CD4-positive, alpha-beta T cell (primary cell): Measurements from ENCODE around the gene CLTCL1. TPM values are rescaled to one million over a fixed set of nuclear protein-coding genes. Genes with fewer than 3 reads are reported as not detected.

Experiments
- ATAC-seq: fragments of 200-7000 bp; cut with Tn5 transposase; one replicate; pipeline ENCODE4 v1.10.0; 2022; ENCODE audit warnings: mild to moderate bottlenecking; ENCODE audit not compliant: poor library complexity
- CTCF ChIA-PET: fragments of 350-600 bp; sonication (Branson Sonifier 250); formaldehyde crosslinking; loops from one replicate; lab custom pipeline; 2021; ENCODE audit warnings: antibody characterized with exemption, inconsistent platforms; lab: Charles Lee
- POLR2A ChIA-PET: fragments of 350-600 bp; sonication (Branson Sonifier 250); formaldehyde crosslinking; loops from one replicate; lab custom pipeline; 2021; ENCODE audit warnings: antibody characterized with exemption, inconsistent platforms; lab: Charles Lee
- DNase-seq, 14 experiments: peaks; one replicate each; pipeline ENCODE4 v3.0.0-alpha.2; 2013 to 2020; ENCODE audit warnings: mixed read lengths in 2 of 14
- H3K27ac ChIP-seq, 2 donors: one replicate each; pipeline versions ENCODE4 v1.5.1 to v1.7.0; 2013; ENCODE audit warnings: low read length in 2 of 2, low read depth in 1 of 2, mild to moderate bottlenecking in 1 of 2
- H3K27me3 ChIP-seq, 2 experiments: 1 replicate in 1 of 2; 2 replicates in 1 of 2; pipeline versions ENCODE4 v1.6.1 to v1.7.0; 2013; ENCODE audit warnings: low read length in 2 of 2, control low read depth in 1 of 2, mild to moderate bottlenecking in 1 of 2, moderate library complexity in 1 of 2; ENCODE audit not compliant: insufficient read depth in 2 of 2, control insufficient read depth in 1 of 2
- H3K36me3 ChIP-seq: one replicate; pipeline ENCODE4 v1.6.1; 2013; ENCODE audit warnings: low read length, control low read depth; ENCODE audit not compliant: insufficient read depth
- H3K4me1 ChIP-seq: one replicate; pipeline ENCODE4 v1.6.1; 2013; ENCODE audit warnings: low read length, control low read depth; ENCODE audit not compliant: insufficient read depth
- H3K4me3 ChIP-seq: one replicate; pipeline ENCODE4 v1.5.1; 2013; ENCODE audit warnings: mild to moderate bottlenecking, low read length, moderate library complexity
- H3K9me3 ChIP-seq, 2 experiments: 1 replicate in 1 of 2; 2 replicates in 1 of 2; pipeline versions ENCODE4 v1.6.1 to v1.7.0; 2013; ENCODE audit warnings: low read length in 2 of 2, mild to moderate bottlenecking in 2 of 2, control low read depth in 1 of 2, moderate library complexity in 1 of 2; ENCODE audit not compliant: control insufficient read depth in 1 of 2, insufficient read depth in 1 of 2
- H3K27ac Mint-ChIP-seq: one replicate; pipeline ENCODE4 v1.8.0; 2020; ENCODE audit warnings: mixed read lengths
- H3K27me3 Mint-ChIP-seq: one replicate; pipeline ENCODE4 v1.8.0; 2021; ENCODE audit warnings: mixed read lengths
- H3K36me3 Mint-ChIP-seq: one replicate; pipeline ENCODE4 v1.8.0; 2021; ENCODE audit warnings: low read depth, mixed read lengths
- H3K4me1 Mint-ChIP-seq: one replicate; pipeline ENCODE4 v1.8.0; 2021; ENCODE audit warnings: low read depth, mixed read lengths
- H3K4me3 Mint-ChIP-seq: one replicate; pipeline ENCODE4 v1.8.0; 2020; ENCODE audit warnings: mild to moderate bottlenecking, mixed read lengths
- H3K9me3 Mint-ChIP-seq: one replicate; pipeline ENCODE4 v1.8.0; 2020; ENCODE audit warnings: mixed read lengths
- CTCF ChIP-seq: fragments of 200-600 bp; IDR thresholded peaks from one replicate; pipeline ENCODE4 v1.8.0; 2022; ENCODE audit warnings: antibody characterized with exemption, mild to moderate bottlenecking
- intact Hi-C, 2 experiments: fragments of 100-400 bp; cut with DNase I in 1 of 2; cut with micrococcal nuclease in 1 of 2; formaldehyde crosslinking; loops; one replicate each; pipeline versions ENCODE4 v1.15.1 to v1.9.0; 2023 to 2025; cut with DNase I, micrococcal nuclease
- total RNA-seq, 174 experiments: library from RNA in 2 of 174; stranded (reverse) in 2 of 174; gene quantifications; one replicate each; pipeline ENCODE4 v1.2.3 and lab custom pipeline; 2021 to 2026

Gene CLTCL1
- total RNA-seq, 2 experiments from 2014 or later, result 0.52 to 1.5 TPM

DNA sequence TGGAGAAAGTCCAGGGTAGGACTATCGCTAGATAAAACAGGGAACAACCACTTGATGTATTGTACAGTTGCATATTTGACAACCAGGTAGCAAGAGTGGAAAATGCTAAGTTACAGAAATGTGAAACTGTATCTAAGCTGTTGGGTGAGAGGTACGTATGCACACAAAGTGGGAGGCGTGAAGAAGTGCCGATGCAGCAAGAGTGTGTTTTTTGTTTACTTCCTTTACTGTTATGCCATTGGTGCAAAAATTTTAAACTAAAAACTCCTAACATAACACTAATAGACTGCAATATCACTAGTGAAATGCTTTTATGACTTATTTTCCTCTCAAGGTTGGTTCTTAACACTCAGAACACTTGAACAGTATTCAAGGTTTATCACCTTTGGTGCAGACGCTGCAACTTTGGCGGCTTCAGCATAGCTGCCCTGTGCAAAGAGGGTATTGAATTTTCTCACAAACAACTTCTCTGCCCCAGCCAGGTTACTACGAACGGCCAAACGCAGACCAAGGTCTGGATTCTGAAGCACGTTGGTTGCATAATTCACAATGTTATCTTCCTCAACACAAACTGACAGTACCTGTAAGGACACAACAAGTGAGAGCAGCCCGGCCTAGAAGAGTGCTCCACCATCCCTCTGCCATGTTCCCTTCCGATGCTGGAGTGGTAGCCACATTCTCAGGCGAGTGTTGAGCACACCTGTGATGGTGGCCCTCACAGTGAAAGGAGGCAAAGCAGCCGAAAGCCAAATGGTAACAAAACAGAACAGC is 57.2 kb downstream of the CLTCL1 start:
- H3K27ac Mint-ChIP-seq, result no peak overlapping the region
- H3K36me3 Mint-ChIP-seq, result no peaks in the 10 kb centered on the region
- Histone ChIP-seq H3K27me3 (no peaks in the 10 kb centered on the region), H3K4me3 (no peak overlapping the region), H3K36me3 (no peaks in the 10 kb centered on the region), H3K9me3 (no peaks in the 10 kb centered on the region), H3K27ac (no peak overlapping the region), H3K4me1 (no peaks in the 10 kb centered on the region)
- no peak for ATAC-seq
- no peaks in the 10 kb centered on the region for H3K27me3 Mint-ChIP-seq
- H3K4me1 Mint-ChIP-seq, result no peaks in the 10 kb centered on the region
- H3K9me3 Mint-ChIP-seq, result no peaks in the 10 kb centered on the region
- CTCF ChIA-PET, result no interaction called here
- no peak for TF ChIP-seq CTCF
- POLR2A ChIA-PET, result no interaction called here
- DNase-seq, result no peak
- no peak overlapping the region for H3K4me3 Mint-ChIP-seq
- intact Hi-C loops, result no loop called here

GRCh38 chr22:19233189-19233661 is 58.3 kb downstream of the CLTCL1 start:
- no peaks in the 10 kb centered on the region for H3K4me1 ChIP-seq
- no peaks in the 10 kb centered on the region for H3K9me3 ChIP-seq
- H3K27ac ChIP-seq, result no peak overlapping the region
- no peaks in the 10 kb centered on the region for H3K36me3 ChIP-seq
- TF ChIP-seq CTCF, result no peak
- Mint-ChIP-seq H3K9me3 (no peaks in the 10 kb centered on the region), H3K27me3 (no peaks in the 10 kb centered on the region), H3K4me3 (no peak overlapping the region), H3K36me3 (no peaks in the 10 kb centered on the region), H3K4me1 (no peaks in the 10 kb centered on the region), H3K27ac (no peak overlapping the region)
- ChIA-PET POLR2A (no interaction called here), CTCF (no interaction called here)
- ATAC-seq, result no peak
- DNase-seq, result no peak
- no peak overlapping the region for H3K4me3 ChIP-seq
- intact Hi-C loops, result no loop called here
- no peaks in the 10 kb centered on the region for H3K27me3 ChIP-seq

DNA sequence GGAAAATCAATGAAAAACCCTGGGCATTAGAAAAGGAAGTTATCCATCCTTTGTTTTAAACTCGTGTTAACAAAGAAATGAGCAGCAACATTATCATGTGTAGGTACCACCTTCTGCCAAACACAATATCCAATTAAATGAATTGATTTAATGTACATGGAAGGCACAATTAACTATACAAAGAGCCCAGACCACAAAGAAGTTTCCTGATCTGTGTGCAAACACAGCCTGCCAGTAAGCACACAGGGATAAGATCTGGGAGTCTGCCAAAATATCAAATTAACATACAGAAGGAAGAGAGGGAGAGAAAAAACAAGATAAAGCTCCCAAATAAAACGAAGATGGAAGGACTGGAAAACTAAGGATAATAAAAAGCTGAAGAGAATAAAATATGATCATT is 58.9 kb downstream of the CLTCL1 start:
- Mint-ChIP-seq H3K27ac (no peak overlapping the region), H3K27me3 (no peaks in the 10 kb centered on the region), H3K4me3 (no peak overlapping the region), H3K4me1 (no peaks in the 10 kb centered on the region), H3K9me3 (no peaks in the 10 kb centered on the region), H3K36me3 (no peaks in the 10 kb centered on the region)
- TF ChIP-seq CTCF, result no peak
- ChIA-PET CTCF (no interaction called here), POLR2A (no interaction called here)
- no peaks in the 10 kb centered on the region for H3K27me3 ChIP-seq
- DNase-seq, result no peak
- no peaks in the 10 kb centered on the region for H3K9me3 ChIP-seq
- H3K36me3 ChIP-seq, result no peaks in the 10 kb centered on the region
- H3K4me3 ChIP-seq, result no peak overlapping the region
- no peaks in the 10 kb centered on the region for H3K4me1 ChIP-seq
- no peak for ATAC-seq
- no peak overlapping the region for H3K27ac ChIP-seq
- intact Hi-C loops, result no loop called here
